H1 (cell line): ENCODE data around the gene OR8G5. TPM values are rescaled to one million over a fixed set of nuclear protein-coding genes. Genes with fewer than 3 reads are reported as not detected.

ENCODE experiments used
- CTCF ChIA-PET: fragments of 300-600 bp; sonication (Branson Sonifier 250); formaldehyde crosslinking; loops from one replicate; lab custom pipeline; 2021; ENCODE audit not compliant: partially characterized antibody; lab: Charles Lee
- POLR2A ChIA-PET: fragments of 300-600 bp; sonication (Branson Sonifier 250); formaldehyde crosslinking; loops from one replicate; lab custom pipeline; 2021; ENCODE audit warnings: inconsistent platforms; ENCODE audit not compliant: partially characterized antibody; lab: Charles Lee
- DNase-seq, 2 experiments: peaks; one replicate each; pipeline versions ENCODE4 v3.0.0 to v3.0.0-alpha.2; 2010 to 2022; ENCODE audit warnings: low spot score in 2 of 2, low read depth in 1 of 2, mixed read lengths in 1 of 2
- FAIRE-seq: peaks from 2 replicates; lab custom pipeline; 2011; peaks lifted over from hg19 to GRCh38; lab: Jason Lieb, UNC
- H2AFZ ChIP-seq: 2 replicates; pipeline ENCODE4 v1.8.1; 2012; ENCODE audit warnings: low read length, inconsistent platforms
- H2AK5ac ChIP-seq: 2 replicates; pipeline ENCODE4 v1.6.1; 2013; ENCODE audit warnings: low read depth, low read length
- H2BK120ac ChIP-seq: replicated peaks from 2 replicates; pipeline ENCODE3; 2013; ENCODE audit warnings: low read depth, low read length, inconsistent platforms
- H2BK12ac ChIP-seq: 2 replicates; pipeline ENCODE4 v1.6.1; 2013; ENCODE audit warnings: low read depth, low read length
- H2BK15ac ChIP-seq: 2 replicates; pipeline ENCODE4 v1.6.1; 2013; ENCODE audit warnings: low read length
- H2BK20ac ChIP-seq: 2 replicates; pipeline ENCODE4 v1.6.1; 2013; ENCODE audit warnings: low read length
- H2BK5ac ChIP-seq: 2 replicates; pipeline ENCODE4 v1.6.1; 2013; ENCODE audit warnings: low read depth, low read length
- H3K14ac ChIP-seq: 2 replicates; pipeline ENCODE4 v1.6.1; 2013; ENCODE audit warnings: inconsistent platforms; ENCODE audit not compliant: insufficient read length
- H3K18ac ChIP-seq: 2 replicates; pipeline ENCODE4 v1.6.1; 2013; ENCODE audit warnings: low read length; ENCODE audit errors: extremely low read depth
- H3K23ac ChIP-seq: 2 replicates; pipeline ENCODE4 v1.6.1; 2013; ENCODE audit warnings: inconsistent platforms; ENCODE audit not compliant: insufficient read length
- H3K23me2 ChIP-seq: 2 replicates; pipeline ENCODE4 v1.6.1; 2013; ENCODE audit warnings: low read depth, low read length
- H3K27ac ChIP-seq: 2 replicates; pipeline ENCODE4 v1.6.1; 2011; ENCODE audit warnings: low read depth, low read length, inconsistent platforms
- H3K27me3 ChIP-seq, 4 experiments: replicated peaks in 1 of 4; 1 replicate in 1 of 4; 2 replicates in 3 of 4; pipeline versions ENCODE4 v1.6.1 to v1.8.1; 2011 to 2013; ENCODE audit warnings: low read length in 3 of 4, mild to moderate bottlenecking in 3 of 4, inconsistent platforms in 2 of 4, mixed read lengths in 2 of 4, moderate library complexity in 1 of 4; ENCODE audit not compliant: control insufficient read depth in 3 of 4, insufficient read depth in 3 of 4; ENCODE audit errors: extremely low read depth in 1 of 4
- H3K36me3 ChIP-seq, 4 experiments: 2 replicates each; pipeline versions ENCODE4 v1.6.1 to v1.8.1; 2011 to 2013; ENCODE audit warnings: mild to moderate bottlenecking in 4 of 4, low read length in 3 of 4, moderate library complexity in 2 of 4, control low read depth in 1 of 4, inconsistent platforms in 1 of 4; ENCODE audit not compliant: insufficient read depth in 4 of 4, control insufficient read depth in 2 of 4
- H3K4ac ChIP-seq: replicated peaks from 2 replicates; pipeline ENCODE3; 2013; ENCODE audit warnings: low read length, low read depth, mixed read lengths, inconsistent platforms; ENCODE audit not compliant: insufficient read length
- H3K4me1 ChIP-seq, 4 experiments: replicated peaks in 1 of 4; 1 replicate in 1 of 4; 2 replicates in 3 of 4; pipeline versions ENCODE4 v1.6.1 to v1.8.1; 2011 to 2013; ENCODE audit warnings: low read length in 3 of 4, inconsistent platforms in 2 of 4, mixed read lengths in 1 of 4; ENCODE audit not compliant: insufficient read depth in 4 of 4, control insufficient read depth in 3 of 4
- H3K4me2 ChIP-seq, 2 experiments: 2 replicates each; pipeline versions ENCODE4 v1.6.1 to v1.8.1; 2011 to 2013; ENCODE audit warnings: low read depth in 2 of 2, low read length in 2 of 2, control low read depth in 1 of 2, inconsistent platforms in 1 of 2, mild to moderate bottlenecking in 1 of 2; ENCODE audit not compliant: insufficient read depth in 1 of 2
- H3K4me3 ChIP-seq, 4 experiments: fragments of 200-600, 300-600 bp in 1 of 4; sonication (generic), shearing (Covaris generic), sonication (Bioruptor Twin) in 1 of 4; 2 replicates each; pipeline versions ENCODE4 v1.5.1 to v1.8.1; 2011 to 2016; ENCODE audit warnings: low read length in 4 of 4, low read depth in 3 of 4, control low read depth in 2 of 4, inconsistent platforms in 2 of 4, mild to moderate bottlenecking in 2 of 4, mixed read lengths in 1 of 4, moderate library complexity in 1 of 4; ENCODE audit not compliant: insufficient read depth in 2 of 4; ENCODE audit errors: extremely low read depth in 1 of 4
- H3K56ac ChIP-seq: replicated peaks from 2 replicates; pipeline ENCODE3; 2013; ENCODE audit warnings: low read depth, mild to moderate bottlenecking, mixed read lengths, low read length, inconsistent platforms; ENCODE audit not compliant: insufficient read length
- H3K79me1 ChIP-seq: 2 replicates; pipeline ENCODE4 v1.6.1; 2013; ENCODE audit warnings: low read depth, low read length, control low read depth
- H3K79me2 ChIP-seq, 2 experiments: 2 replicates each; pipeline versions ENCODE4 v1.6.1 to v1.8.1; 2012 to 2013; ENCODE audit warnings: low read length in 2 of 2, mild to moderate bottlenecking in 2 of 2, inconsistent platforms in 1 of 2; ENCODE audit not compliant: insufficient read depth in 2 of 2, control insufficient read depth in 1 of 2
- H3K9ac ChIP-seq, 4 experiments: replicated peaks in 1 of 4; 1 replicate in 1 of 4; 2 replicates in 3 of 4; pipeline versions ENCODE4 v1.6.1 to v1.8.1; 2011 to 2013; ENCODE audit warnings: low read depth in 3 of 4, low read length in 3 of 4, control low read depth in 2 of 4, mild to moderate bottlenecking in 2 of 4, moderate library complexity in 2 of 4, inconsistent platforms in 1 of 4; ENCODE audit errors: extremely low read depth in 1 of 4
- H3K9me3 ChIP-seq, 2 experiments: 2 replicates each; pipeline versions ENCODE4 v1.6.1 to v1.8.1; 2012 to 2013; ENCODE audit warnings: mild to moderate bottlenecking in 2 of 2, moderate library complexity in 2 of 2, control low read depth in 1 of 2, inconsistent platforms in 1 of 2, low read depth in 1 of 2, low read length in 1 of 2, mixed read lengths in 1 of 2; ENCODE audit not compliant: insufficient read depth in 2 of 2
- H4K20me1 ChIP-seq, 2 experiments: replicated peaks in 1 of 2; 2 replicates each; pipeline versions ENCODE3 to v1.8.1; 2011 to 2013; ENCODE audit warnings: inconsistent platforms in 2 of 2, low read length in 2 of 2, mild to moderate bottlenecking in 1 of 2; ENCODE audit not compliant: insufficient read depth in 2 of 2, control insufficient read depth in 1 of 2
- H4K5ac ChIP-seq: 2 replicates; pipeline ENCODE4 v1.6.1; 2013; ENCODE audit warnings: low read length, low read depth, mixed read lengths, inconsistent platforms; ENCODE audit not compliant: insufficient read length
- H4K8ac ChIP-seq: 2 replicates; pipeline ENCODE4 v1.8.0; 2013; ENCODE audit warnings: mild to moderate bottlenecking, moderate library complexity, low read length, inconsistent platforms; ENCODE audit not compliant: insufficient read depth; ENCODE audit errors: extremely low read depth
- H4K91ac ChIP-seq: replicated peaks from 2 replicates; pipeline ENCODE3; 2013; ENCODE audit warnings: low read length, mixed read lengths, inconsistent platforms; ENCODE audit not compliant: insufficient read length
- CTBP2 ChIP-seq: IDR thresholded peaks from 2 replicates; pipeline ENCODE4 v1.7.0; 2011; ENCODE audit warnings: borderline replicate concordance, mild to moderate bottlenecking, moderate library complexity, mixed read lengths, low read length; ENCODE audit not compliant: insufficient read depth, insufficient read length
- HDAC6 ChIP-seq: IDR thresholded peaks from one replicate; pipeline ENCODE4 v1.7.1; 2012; ENCODE audit warnings: low read depth, mild to moderate bottlenecking, inconsistent platforms, low read length, moderate library complexity
- JUND ChIP-seq: IDR thresholded peaks from 2 replicates; pipeline ENCODE4 v1.6.1; 2011; ENCODE audit warnings: mild to moderate bottlenecking, improper control_type of control experiment, low read length
- KDM1A ChIP-seq: fragments of 200-600, 300-600 bp; sonication (generic); IDR thresholded peaks from 2 replicates; pipeline ENCODE4 v1.7.1; 2016; ENCODE audit warnings: mild to moderate bottlenecking, low read length, borderline replicate concordance
- MAFK ChIP-seq: IDR thresholded peaks from 2 replicates; pipeline ENCODE4 v1.6.1; 2012; ENCODE audit warnings: low read depth, mild to moderate bottlenecking, improper control_type of control experiment, low read length
- POLR2AphosphoS5 ChIP-seq: IDR thresholded peaks from 2 replicates; pipeline ENCODE4 v1.6.1; 2011; ENCODE audit warnings: low read depth, low read length
- RBBP5 ChIP-seq: IDR thresholded peaks from 2 replicates; pipeline ENCODE4 v1.7.1; 2012; ENCODE audit warnings: low read depth, mild to moderate bottlenecking, inconsistent platforms, low read length, moderate library complexity, borderline replicate concordance
- RNF2 ChIP-seq: fragments of 200-900, 300-1000 bp; sonication (generic); IDR thresholded peaks from 2 replicates; pipeline ENCODE4 v1.7.1; 2016; ENCODE audit warnings: borderline replicate concordance, low read depth, mild to moderate bottlenecking, antibody characterized with exemption, low read length; ENCODE audit not compliant: poor library complexity, severe bottlenecking; ENCODE audit errors: missing control alignments
- SIRT6 ChIP-seq: IDR thresholded peaks from one replicate; pipeline ENCODE4 v1.7.1; 2012; ENCODE audit warnings: low read length, inconsistent platforms
- SUZ12 ChIP-seq: fragments of 200-600 bp; sonication (generic); IDR thresholded peaks from 2 replicates; pipeline ENCODE4 v1.6.1; 2012; ENCODE audit warnings: mild to moderate bottlenecking, inconsistent platforms, low read length, moderate library complexity, mixed read lengths
- TBP ChIP-seq: IDR thresholded peaks from 2 replicates; pipeline ENCODE4 v1.6.1; 2011; ENCODE audit warnings: low read depth, low read length, improper control_type of control experiment
- TCF12 ChIP-seq: IDR thresholded peaks from 2 replicates; pipeline ENCODE4 v1.6.1; 2011; ENCODE audit warnings: low read depth, mild to moderate bottlenecking, low read length
- WGBS, 2 experiments: shearing (Covaris generic) in 1 of 2; methylation state at CpG; one replicate each; pipeline versions ENCODE4 v1.1.6 to v1.1.7; 2013 to 2015; ENCODE audit warnings: low lambda C conversion rate in 2 of 2, mixed read lengths in 2 of 2, inconsistent platforms in 1 of 2, low coverage in 1 of 2, missing lambda C conversion rate in 1 of 2; ENCODE audit not compliant: insufficient replicate concordance in 2 of 2, insufficient coverage in 1 of 2, insufficient read length in 1 of 2; ENCODE audit errors: extremely low coverage in 1 of 2, missing lambda C conversion rate in 1 of 2; 5-methylcytosine and 5-hydroxymethylcytosine counted together
- polyA plus RNA-seq, 7 experiments: library from polyadenylated mRNA; depleted of rRNA in 3 of 7; stranded (reverse) in 5 of 7; unstranded in 2 of 7; fragments of >200 nt in 5 of 7; fragments of 200-250 nt in 2 of 7; gene quantifications; 1 replicate in 5 of 7; 2 replicates in 1 of 7; 4 replicates in 1 of 7; pipeline versions ENCODE4 v1.2.1 to v1.2.3, GENCODE V29; 2011 to 2013; ENCODE audit warnings: missing spikeins in 2 of 7, mixed read lengths in 2 of 7
- total RNA-seq: library from RNA; stranded (reverse); fragmentation: NEBNext Ultra II Directional; extraction: Animal tissue kit (Norgen Biotek cat#: 25700); gene quantifications from 2 replicates; pipeline ENCODE4 v1.2.1, GENCODE V29; 2021

Gene OR8G5
- total and polyA plus RNA-seq, 2 of the 8 experiments (the other 6 are each of a cell fraction or from before 2014, with no cell fraction given) = not detected

DNA sequence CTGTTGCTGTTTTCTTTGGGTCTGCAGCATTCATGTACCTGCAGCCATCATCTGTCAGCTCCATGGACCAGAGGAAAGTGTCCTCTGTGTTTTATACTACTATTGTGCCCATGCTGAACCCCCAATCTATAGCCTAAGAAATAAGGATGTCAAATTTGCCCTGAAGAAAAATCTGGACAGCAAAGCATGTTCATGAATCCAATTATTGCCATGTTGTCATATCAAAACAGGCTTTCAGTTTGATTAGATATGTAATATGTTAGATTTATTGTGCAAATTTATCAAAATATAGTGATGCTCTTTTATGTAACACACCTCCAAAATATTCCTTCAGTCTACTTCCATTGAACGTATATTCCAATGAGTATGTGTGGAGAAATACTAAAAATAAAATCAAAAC lies 30.7 kb upstream of the OR8G5 start:
- Histone ChIP-seq H4K20me1 (no peaks in the 10 kb centered on the region), H2BK5ac (no peak overlapping the region), H2AK5ac (no peak overlapping the region), H3K56ac (no peak overlapping the region), H3K79me2 (no peaks in the 10 kb centered on the region), H3K14ac (no peak overlapping the region), H3K23ac (no peak overlapping the region), H3K23me2 (no peaks in the 10 kb centered on the region), H4K5ac (no peak overlapping the region), H2BK12ac (no peak overlapping the region), H3K27ac (no peak overlapping the region), H2BK20ac (no peak overlapping the region), H2AFZ (no peak overlapping the region), H3K27me3 (no peaks in the 10 kb centered on the region), H3K9ac (no peak overlapping the region), H3K79me1 (no peaks in the 10 kb centered on the region), H2BK15ac (no peak overlapping the region), H3K18ac (no peak overlapping the region), H3K36me3 (no peaks in the 10 kb centered on the region), H3K4me2 (no peak overlapping the region), H2BK120ac (no peak overlapping the region), H4K8ac (no peak overlapping the region), H3K4me3 (no peak overlapping the region), H3K4ac (no peak overlapping the region), H4K91ac (no peak overlapping the region), H3K9me3 (no peaks in the 10 kb centered on the region), H3K4me1 (no peaks in the 10 kb centered on the region)
- TF ChIP-seq POLR2AphosphoS5 (no peak), CTBP2 (no peak), TCF12 (no peak), RBBP5 (no peak), TBP (no peak), HDAC6 (no peak), JUND (no peak), RNF2 (no peak), SIRT6 (no peak), MAFK (no peak), KDM1A (no peak), SUZ12 (no peak)
- no peak for FAIRE-seq
- ChIA-PET CTCF (no interaction called here), POLR2A (no interaction called here)
- 83% methylated on average over 1 of the region's 1 CpG; no CpG with 5 or more reads in 1 of the 2 experiments for WGBS, 2 experiments
- DNase-seq = no peak
